ENCODE data around the gene TPR. TPM values are rescaled to one million over a fixed set of nuclear protein-coding genes. Genes with fewer than 3 reads are reported as not detected.

The TPR gene
- total RNA-seq, 2 experiments from 2014 or later = 120 to 139 TPM

- TF ChIP-seq CTCF (IDR thresholded peaks at IDR 0.05) = peak; percentile 59
- intact Hi-C loops (cut with micrococcal nuclease) = no loop called here
- Mint-ChIP-seq H3K9me3 (peaks cover 2% of the 10 kb centered on the region), H3K27ac (peak overlapping the region; percentile 7), H3K27me3 (no peaks in the 10 kb centered on the region), H3K4me3 (no peak overlapping the region), H3K4me1 (ENCODE audit: low read depth) (peaks cover 41% of the 10 kb centered on the region), H3K36me3 (ENCODE audit: low read depth) (peaks cover 7% of the 10 kb centered on the region)
- POLR2A ChIA-PET = interaction anchor here (1.0 kb wide), 1 partner anchor 20 kb away, joined by 3 read pairs; no protein-coding TSS in a partner anchor
- DNase-seq = peak; percentile 18
- CTCF ChIA-PET = interaction anchor here (1.0 to 3.9 kb wide), 7 partner anchors 11 to 31 kb away, joined by 3 to 25 read pairs (median 8); no protein-coding TSS in a partner anchor
- ATAC-seq = peak; percentile 42
Measured at GRCh38 chr1:186304982-186305949, 69.8 kb downstream of the TPR start.

- no peak for ATAC-seq
- Mint-ChIP-seq H3K4me3 (no peak overlapping the region), H3K36me3 (ENCODE audit: low read depth) (no peaks in the 10 kb centered on the region), H3K9me3 (no peaks in the 10 kb centered on the region), H3K4me1 (ENCODE audit: low read depth) (peaks cover 45% of the 10 kb centered on the region), H3K27ac (peak overlapping the region; percentile 44), H3K27me3 (no peaks in the 10 kb centered on the region)
- ChIA-PET POLR2A (interaction anchor here (0.9 to 1.2 kb wide), 2 partner anchors 8 to 14 kb away, joined by 3 read pairs; no protein-coding TSS in a partner anchor), CTCF (interaction anchor here (1.2 to 3.9 kb wide), 5 partner anchors 11 to 71 kb away, joined by 3 to 25 read pairs (median 12); partner anchors contain the start of gene TPR)
- DNase-seq = no peak
- intact Hi-C loops (cut with micrococcal nuclease) = no loop called here
- no peak for TF ChIP-seq CTCF (IDR thresholded peaks at IDR 0.05)
Measured at GRCh38 chr1:186303911-186304310, 71.1 kb downstream of the TPR start.

- POLR2A ChIA-PET = interaction anchor here (0.7 kb wide), 1 partner anchor 9 kb away, joined by 3 read pairs; no protein-coding TSS in a partner anchor
- intact Hi-C loops (cut with micrococcal nuclease) = no loop called here
- Mint-ChIP-seq H3K4me3 (no peak overlapping the region), H3K4me1 (ENCODE audit: low read depth) (peaks cover 45% of the 10 kb centered on the region), H3K9me3 (no peaks in the 10 kb centered on the region), H3K27ac (no peak overlapping the region), H3K36me3 (ENCODE audit: low read depth) (no peaks in the 10 kb centered on the region), H3K27me3 (no peaks in the 10 kb centered on the region)
- CTCF ChIA-PET = interaction anchor here (1.2 to 3.9 kb wide), 5 partner anchors 10 to 28 kb away, joined by 3 to 18 read pairs (median 6); no protein-coding TSS in a partner anchor
- no peak for TF ChIP-seq CTCF (IDR thresholded peaks at IDR 0.05)
- ATAC-seq = no peak
- DNase-seq = no peak
Measured at GRCh38 chr1:186302381-186302920, 72.6 kb downstream of the TPR start.

GRCh38 chr1:186301448-186301847 is 73.6 kb downstream of the TPR start:
- intact Hi-C loops (cut with micrococcal nuclease) = no loop called here

More at GRCh38 chr1:186301448-186301847, 73.6 kb downstream of the TPR start:
- no peaks in the 10 kb centered on the region for H3K36me3 Mint-ChIP-seq (ENCODE audit: low read depth)
- ChIA-PET POLR2A (no interaction called here), CTCF (interaction anchor here (1.2 to 3.4 kb wide), 4 partner anchors 9 to 29 kb away, joined by 3 to 12 read pairs (median 6); no protein-coding TSS in a partner anchor)
- H3K4me1 Mint-ChIP-seq (ENCODE audit: low read depth) = peaks cover 43% of the 10 kb centered on the region
- TF ChIP-seq CTCF (IDR thresholded peaks at IDR 0.05) = no peak
- no peaks in the 10 kb centered on the region for H3K9me3 Mint-ChIP-seq
- H3K4me3 Mint-ChIP-seq = no peak overlapping the region
- ATAC-seq (peak; percentile 53), DNase-seq (no peak)
- no peak overlapping the region for H3K27ac Mint-ChIP-seq
- H3K27me3 Mint-ChIP-seq = no peaks in the 10 kb centered on the region

All from activated CD8-positive, alpha-beta T cell treated with anti-CD3 and anti-CD28 coated beads for 36 hours (primary cell).